H7 (cell line): ENCODE data around the gene PTPRD. TPM values are rescaled to one million over a fixed set of nuclear protein-coding genes. Genes with fewer than 3 reads are reported as not detected.
"Not testable (repeated sequence)": the region's sequence is repeated elsewhere in the genome, so short reads cannot be mapped to it uniquely, and the experiment has no call there.

ENCODE experiments used
- DNase-seq: peaks from one replicate; pipeline ENCODE4 v3.0.0; 2012
- H3K27me3 ChIP-seq: 2 replicates; pipeline ENCODE4 v1.6.0; 2011; ENCODE audit warnings: mild to moderate bottlenecking, low read length; ENCODE audit not compliant: control insufficient read depth, insufficient read depth
- H3K36me3 ChIP-seq: replicated peaks from 2 replicates; pipeline ENCODE4 v1.5.1; 2011; ENCODE audit warnings: low read length; ENCODE audit not compliant: control insufficient read depth, insufficient read depth
- H3K4me3 ChIP-seq: 2 replicates; pipeline ENCODE4 v1.5.1; 2011; ENCODE audit warnings: low read depth, mild to moderate bottlenecking, control low read depth, low read length, moderate library complexity; ENCODE audit not compliant: insufficient read depth
- total RNA-seq: library from RNA; depleted of rRNA; stranded (reverse); fragments of >200 nt; shearing (Covaris generic); gene quantifications from 2 replicates; pipeline ENCODE4 v1.2.3, GENCODE V29; 2014

Gene PTPRD
- total RNA-seq, 1 experiment from 2014 or later: 21.5 TPM

DNA sequence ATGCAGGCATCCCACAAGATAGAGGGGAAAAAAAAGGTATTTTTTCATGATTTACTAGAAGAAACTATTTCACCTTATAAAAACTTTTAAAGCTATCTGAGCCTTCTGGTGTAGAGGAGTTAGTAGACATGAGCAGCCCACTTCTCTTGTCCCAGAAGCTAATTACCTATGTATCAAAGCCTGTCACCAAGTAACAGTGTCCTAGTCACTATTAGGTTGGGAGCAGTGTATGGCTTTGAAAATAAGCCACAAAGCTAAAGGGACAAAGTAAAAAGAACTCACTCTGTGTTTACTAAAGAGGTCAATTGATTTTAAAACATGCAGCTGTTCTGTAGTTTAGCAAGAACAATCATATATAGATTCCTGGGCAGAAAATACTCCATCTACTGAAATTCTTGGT is 1286.1 kb downstream of the PTPRD start:
- no peaks in the 10 kb centered on the region for H3K36me3 ChIP-seq
- DNase-seq: no peak
- no peak overlapping the region for H3K4me3 ChIP-seq
- no peaks in the 10 kb centered on the region for H3K27me3 ChIP-seq

- H3K27me3 ChIP-seq: no peaks in the 10 kb centered on the region
- no peak for DNase-seq
- H3K4me3 ChIP-seq: no peak overlapping the region
- H3K36me3 ChIP-seq: no peaks in the 10 kb centered on the region
Observed at GRCh38 chr9:9319007-9319406, 1293.8 kb downstream of the PTPRD start.

DNA sequence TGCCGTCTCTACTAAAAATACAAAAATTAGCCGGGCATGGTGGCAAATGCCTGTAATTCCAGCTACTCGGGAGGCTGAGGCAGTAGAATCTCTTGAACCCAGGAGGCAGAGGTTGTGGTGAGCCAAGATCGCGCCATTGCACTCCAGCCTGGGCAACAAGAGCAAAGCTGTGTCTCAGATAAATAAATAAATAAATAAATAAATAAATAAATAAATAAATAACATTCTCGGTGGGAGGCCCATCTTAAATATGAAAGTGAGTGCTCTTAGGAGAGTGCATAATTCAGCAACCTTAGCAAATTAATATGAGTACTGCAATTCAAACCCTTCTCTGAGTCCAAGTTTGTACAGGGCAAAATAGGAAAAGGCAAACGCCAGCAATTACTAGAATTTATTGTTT is 1302.1 kb downstream of the PTPRD start:
- not testable (repeated sequence) for DNase-seq, H3K4me3 ChIP-seq, H3K36me3 ChIP-seq, H3K27me3 ChIP-seq

DNA sequence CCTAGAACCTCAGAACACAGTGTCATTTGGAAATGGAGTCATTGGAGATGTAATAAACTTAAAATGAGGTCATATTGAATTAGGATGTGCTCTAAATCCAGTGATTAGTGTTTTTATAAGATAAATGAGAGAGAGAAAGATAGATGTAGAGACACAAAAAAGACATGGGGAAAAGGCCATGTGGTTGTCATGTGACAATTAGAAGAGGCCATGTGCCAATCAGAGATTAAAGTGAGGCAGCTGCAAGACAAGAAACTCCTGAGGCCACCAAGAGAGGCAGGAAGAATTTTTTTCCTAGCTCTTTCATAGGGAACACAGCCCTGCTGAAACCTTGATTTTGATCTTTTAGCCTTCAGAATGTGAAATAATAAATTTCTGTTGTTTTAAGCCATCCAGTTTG is 1307.2 kb downstream of the PTPRD start:
- no peak for DNase-seq
- H3K36me3 ChIP-seq: no peaks in the 10 kb centered on the region
- H3K4me3 ChIP-seq: no peak overlapping the region
- H3K27me3 ChIP-seq: no peaks in the 10 kb centered on the region

GRCh38 chr9:9299134-9299533 is 1313.7 kb downstream of the PTPRD start:
- H3K4me3 ChIP-seq: no peak overlapping the region

DNA sequence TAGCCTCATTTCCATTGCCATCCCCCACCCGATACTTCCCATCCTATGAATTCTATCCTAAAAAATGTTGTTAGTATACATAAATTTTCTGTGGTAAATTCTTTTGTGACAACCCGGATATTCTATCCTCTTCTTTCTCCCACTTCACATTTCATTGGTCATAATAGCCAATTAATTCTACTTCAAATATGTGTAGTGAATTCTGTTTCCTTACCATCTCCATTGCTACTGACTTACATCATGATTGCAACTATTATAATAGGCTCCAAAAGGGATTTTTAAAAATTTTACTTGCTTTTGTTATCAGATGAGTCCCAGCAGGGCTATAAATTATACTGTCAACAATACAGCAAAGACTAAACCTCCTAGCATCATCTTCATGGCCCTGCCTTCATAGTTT is 1326.8 kb downstream of the PTPRD start:
- Histone ChIP-seq H3K4me3 (no peak overlapping the region), H3K36me3 (no peaks in the 10 kb centered on the region), H3K27me3 (no peaks in the 10 kb centered on the region)
- no peak for DNase-seq

More at GRCh38 chr9:9299134-9299533, 1313.7 kb downstream of the PTPRD start:
- Histone ChIP-seq H3K27me3 (no peaks in the 10 kb centered on the region), H3K36me3 (no peaks in the 10 kb centered on the region)
- no peak for DNase-seq

DNA sequence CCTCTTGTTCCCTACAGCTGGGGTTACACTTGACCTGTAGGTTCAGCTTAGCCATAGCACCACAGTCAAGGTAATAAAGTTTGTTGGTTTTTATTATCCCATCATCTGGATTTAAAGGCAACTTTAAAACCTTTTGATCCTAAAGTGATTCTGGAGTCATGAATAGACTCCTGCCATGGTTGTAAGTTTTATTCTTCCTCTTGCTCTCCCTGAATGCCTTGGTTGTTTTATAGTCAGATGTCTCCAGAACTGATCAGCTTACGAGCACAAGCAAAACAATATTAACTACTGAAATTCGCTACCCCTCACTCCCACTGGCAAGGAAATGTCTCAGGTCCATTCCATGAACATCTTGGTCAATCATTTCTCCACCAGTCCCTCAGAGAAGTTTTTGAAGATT is 1328.6 kb downstream of the PTPRD start:
- no peak overlapping the region for H3K4me3 ChIP-seq
- no peaks in the 10 kb centered on the region for H3K36me3 ChIP-seq
- DNase-seq: no peak
- H3K27me3 ChIP-seq: no peaks in the 10 kb centered on the region

GRCh38 chr9:9283159-9283986 is 1329.4 kb downstream of the PTPRD start:
- no peaks in the 10 kb centered on the region for H3K36me3 ChIP-seq

GRCh38 chr9:9275601-9276000 is 1337.2 kb downstream of the PTPRD start:
- Histone ChIP-seq H3K36me3 (no peaks in the 10 kb centered on the region), H3K4me3 (no peak overlapping the region), H3K27me3 (no peaks in the 10 kb centered on the region)
- no peak for DNase-seq

More at GRCh38 chr9:9283159-9283986, 1329.4 kb downstream of the PTPRD start:
- no peak overlapping the region for H3K4me3 ChIP-seq
- H3K27me3 ChIP-seq: no peaks in the 10 kb centered on the region
- DNase-seq: no peak

DNA sequence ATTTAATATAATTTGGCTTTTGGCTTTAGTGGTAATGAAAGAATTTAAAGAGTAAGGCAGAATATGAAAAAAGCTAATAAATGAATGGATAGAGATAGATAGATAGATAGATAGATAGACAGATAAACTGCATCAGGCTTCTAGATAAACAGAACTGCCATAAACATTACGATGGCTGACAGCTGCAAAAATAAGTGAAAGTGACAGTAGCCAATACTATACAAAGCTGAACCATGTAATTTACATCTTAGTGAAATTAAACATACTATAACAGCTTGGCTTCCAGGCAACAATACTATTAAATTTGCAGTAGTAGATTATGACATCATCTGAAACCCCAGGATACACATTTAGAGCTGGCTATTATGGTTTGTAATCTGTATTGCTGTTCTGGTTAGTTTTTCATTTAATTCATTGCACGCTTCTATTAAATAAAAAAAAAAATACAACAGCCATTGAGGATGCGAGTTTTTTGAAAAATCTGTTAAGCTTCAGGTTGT is 1354.8 kb downstream of the PTPRD start:
- no peaks in the 10 kb centered on the region for H3K36me3 ChIP-seq
- H3K4me3 ChIP-seq: no peak overlapping the region
- no peaks in the 10 kb centered on the region for H3K27me3 ChIP-seq
- no peak for DNase-seq

DNA sequence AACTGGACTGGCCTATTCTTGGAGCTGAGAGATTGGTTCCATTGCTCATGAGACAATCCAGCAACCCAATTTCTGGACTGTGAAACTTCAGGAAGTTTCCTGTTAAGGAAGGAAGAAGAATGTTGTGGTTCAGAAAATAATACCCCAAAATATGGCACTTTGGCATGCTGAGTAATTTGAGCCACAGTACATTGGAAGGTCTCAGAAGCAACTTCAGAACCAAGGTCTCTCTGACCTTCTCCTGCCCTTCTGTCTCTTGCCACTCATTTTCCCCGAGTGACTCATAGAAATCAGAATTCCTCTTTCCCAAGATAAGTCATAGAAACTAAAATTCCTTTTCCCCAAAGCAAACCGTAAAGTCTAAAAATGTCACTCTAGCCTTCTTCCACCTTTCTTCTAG is 1366.1 kb downstream of the PTPRD start:
- Histone ChIP-seq H3K4me3 (no peak overlapping the region), H3K27me3 (no peaks in the 10 kb centered on the region), H3K36me3 (no peaks in the 10 kb centered on the region)
- no peak for DNase-seq

DNA sequence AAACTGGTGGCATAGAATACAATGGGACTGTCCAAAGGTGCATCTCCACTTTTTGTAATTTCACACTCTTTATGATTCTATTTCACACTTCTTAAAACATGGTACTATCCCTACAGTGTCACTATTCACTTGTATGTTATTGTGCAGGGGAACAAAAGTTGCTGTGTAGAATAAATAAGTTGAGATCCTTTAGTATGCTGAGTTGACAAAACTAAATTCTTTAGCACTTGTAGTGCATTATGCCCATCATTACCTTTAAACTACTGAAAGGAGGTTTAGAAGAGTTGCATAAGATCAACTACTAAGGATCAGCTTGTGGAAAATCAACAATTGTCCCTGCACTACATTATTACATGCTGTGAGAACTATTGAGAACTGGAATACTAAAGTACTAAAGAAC is 1380.9 kb downstream of the PTPRD start:
- H3K4me3 ChIP-seq: no peak overlapping the region
- no peak for DNase-seq
- H3K27me3 ChIP-seq: no peaks in the 10 kb centered on the region
- no peaks in the 10 kb centered on the region for H3K36me3 ChIP-seq

DNA sequence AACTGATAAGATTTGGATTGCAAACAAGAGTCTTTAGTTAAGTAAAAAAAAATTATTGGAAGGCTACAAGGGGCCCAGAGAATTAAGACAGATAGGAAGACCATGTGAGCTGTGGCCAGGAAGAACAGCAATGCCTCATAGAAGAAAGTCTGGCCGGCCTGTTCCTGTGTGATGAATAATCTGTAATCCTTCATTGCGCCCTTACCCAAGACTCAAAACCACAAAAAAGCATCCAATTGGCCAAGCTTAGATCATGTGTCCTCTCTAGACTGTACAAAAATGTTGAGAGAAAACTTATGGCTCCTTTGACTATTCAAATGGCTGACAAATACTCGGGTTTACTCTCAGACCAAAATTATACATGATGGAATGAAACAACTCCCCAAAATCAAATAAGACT is 1383.5 kb downstream of the PTPRD start:
- no peaks in the 10 kb centered on the region for H3K27me3 ChIP-seq
- no peak for DNase-seq
- H3K36me3 ChIP-seq: no peaks in the 10 kb centered on the region
- no peak overlapping the region for H3K4me3 ChIP-seq

DNA sequence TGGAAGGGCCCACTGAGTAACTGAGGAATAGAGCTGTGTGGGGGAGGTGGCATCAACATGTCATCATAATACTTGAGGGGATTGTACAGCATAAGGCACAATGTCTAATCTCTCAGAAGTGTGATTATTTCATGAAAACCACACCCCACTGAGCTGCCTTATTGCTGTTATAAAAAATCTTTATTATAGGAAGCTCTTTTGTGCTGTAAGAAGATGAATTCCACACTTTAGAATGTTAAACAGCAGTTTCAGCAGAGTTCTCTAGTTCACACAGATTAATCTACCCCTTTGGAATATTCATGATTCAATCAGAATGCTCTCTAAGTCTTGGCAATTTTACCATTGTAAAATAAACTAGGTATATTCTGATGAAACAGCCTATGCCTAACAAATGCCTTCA is 1389.6 kb downstream of the PTPRD start:
- no peaks in the 10 kb centered on the region for H3K36me3 ChIP-seq
- DNase-seq: no peak
- H3K4me3 ChIP-seq: no peak overlapping the region
- no peaks in the 10 kb centered on the region for H3K27me3 ChIP-seq

DNA sequence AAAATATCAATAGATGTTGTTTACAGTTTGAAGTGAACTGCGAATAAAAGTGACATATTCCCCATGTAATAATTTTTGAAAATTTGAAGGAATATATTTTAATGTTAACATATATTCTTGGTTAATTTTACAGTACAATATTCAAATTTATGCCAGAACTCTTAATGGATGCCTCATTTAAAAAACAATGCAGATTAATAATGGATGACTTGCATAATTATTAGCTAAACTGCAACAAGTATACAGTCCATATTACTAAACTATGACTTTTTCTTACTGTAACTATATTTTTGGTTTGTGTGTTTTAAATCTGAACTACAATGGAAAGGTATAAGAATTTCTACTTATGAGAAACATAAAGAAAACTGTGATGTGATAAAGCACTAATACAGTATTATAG is 1390.1 kb downstream of the PTPRD start:
- no peak for DNase-seq
- Histone ChIP-seq H3K27me3 (no peaks in the 10 kb centered on the region), H3K36me3 (no peaks in the 10 kb centered on the region), H3K4me3 (no peak overlapping the region)
